GM10847 (cell line): ENCODE data around the gene CTSK.

Experiments
- POLR2A ChIP-seq: IDR thresholded peaks from 2 replicates; pipeline ENCODE4 v1.6.1; 2011; ENCODE audit not compliant: insufficient read length; ENCODE audit errors: extremely low read depth

The CTSK gene

DNA sequence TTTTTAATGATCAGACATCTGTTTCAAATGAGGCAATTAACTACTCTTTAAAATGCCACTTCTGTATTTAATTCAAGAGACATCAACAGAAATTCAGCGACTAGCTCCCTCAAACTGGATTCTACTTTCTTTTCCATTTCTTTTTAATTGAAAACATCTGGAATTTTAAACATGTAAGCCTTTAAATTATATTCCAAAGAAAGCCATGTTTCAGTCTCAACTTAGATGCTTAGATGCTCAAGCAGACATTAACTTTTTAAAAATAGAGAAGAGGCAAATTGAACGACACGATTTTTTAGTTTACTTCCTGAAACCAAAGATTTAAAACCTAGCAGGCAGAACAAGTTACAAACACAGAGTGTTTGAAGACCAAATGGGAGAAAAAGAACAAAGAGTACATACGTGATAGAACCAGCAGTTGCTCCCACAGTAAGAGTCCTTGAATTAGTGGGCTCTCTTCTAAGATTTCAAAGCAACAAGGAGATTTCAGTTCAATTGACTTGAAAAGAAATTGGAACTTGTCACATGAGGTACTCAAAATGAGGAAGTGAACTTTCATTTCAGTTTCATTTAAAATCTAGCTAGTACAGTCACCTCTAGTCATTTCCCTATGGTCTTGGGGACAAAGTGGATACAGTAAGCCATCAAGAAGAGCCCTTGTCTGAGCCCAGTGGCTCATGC is 42.6 kb downstream of the CTSK start, which contains the start of gene CTSS:
Gene CTSS (minus strand): TSS at position 483 of the 681 bp plus-strand sequence. CDS start 1,015 bp downstream, outside the sequence.
- no peak for TF ChIP-seq POLR2A

DNA sequence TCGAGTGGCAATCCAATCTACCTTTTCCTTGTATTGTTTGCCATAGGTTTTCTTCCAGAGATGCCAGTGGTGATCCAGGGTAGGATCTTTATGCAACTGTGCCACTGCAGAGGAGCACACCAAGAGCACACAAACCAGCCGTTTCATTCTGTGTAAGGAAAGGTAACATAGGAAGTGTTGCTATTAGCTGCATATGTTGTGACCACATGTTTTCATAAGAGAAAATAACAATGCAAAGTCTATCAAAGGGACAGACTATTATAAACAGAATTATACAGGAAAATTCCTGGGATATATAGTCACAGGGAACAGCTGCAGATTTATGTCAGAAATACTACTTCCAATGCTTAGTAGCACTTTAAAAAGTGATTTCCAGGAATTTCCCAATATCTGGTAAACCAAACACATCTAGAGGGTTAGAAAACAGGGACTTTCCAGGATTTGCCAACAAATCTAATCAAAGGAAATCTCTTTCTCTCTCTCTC is 43.4 kb downstream of the CTSK start:
- no peak for TF ChIP-seq POLR2A

GRCh38 chr1:150763018-150763417 is 45.0 kb downstream of the CTSK start:
- no peak for TF ChIP-seq POLR2A

DNA sequence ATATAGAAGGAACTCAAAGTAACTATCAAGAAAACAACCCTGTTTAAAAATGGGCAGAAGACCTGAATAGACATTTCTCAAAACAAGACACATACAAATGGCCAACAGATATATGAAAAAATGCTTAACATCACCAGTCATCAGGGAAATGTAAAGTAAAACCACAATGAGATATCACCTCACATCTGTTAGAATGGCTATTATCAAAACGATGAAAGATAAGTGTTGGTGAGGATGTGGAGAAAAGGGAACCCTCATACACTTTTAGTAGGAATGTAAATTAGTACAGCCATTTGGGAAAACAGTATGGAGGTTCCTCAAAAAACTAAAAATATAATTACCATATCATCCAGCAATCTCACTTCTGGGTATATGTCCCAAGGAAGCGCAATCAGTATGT is 45.5 kb downstream of the CTSK start:
- no peak for TF ChIP-seq POLR2A

DNA sequence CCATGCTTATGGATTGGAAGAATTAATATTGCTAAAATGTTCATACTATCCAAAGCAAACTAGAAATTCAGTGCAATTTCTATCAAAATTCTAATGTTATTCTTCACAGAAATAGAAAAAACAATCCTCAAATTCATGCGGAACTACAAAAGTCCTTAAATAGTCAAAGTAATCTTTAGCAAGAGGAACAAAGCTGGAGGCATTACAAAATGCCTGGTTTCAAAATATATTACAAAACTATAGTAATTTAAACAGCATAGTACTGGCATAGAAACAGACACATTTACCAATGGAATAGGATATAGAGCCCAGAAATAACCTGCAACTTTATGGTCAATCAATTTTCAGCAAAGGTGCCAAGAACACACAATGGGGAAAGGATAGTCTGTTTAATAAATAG is 46.3 kb downstream of the CTSK start:
- TF ChIP-seq POLR2A: no peak

DNA sequence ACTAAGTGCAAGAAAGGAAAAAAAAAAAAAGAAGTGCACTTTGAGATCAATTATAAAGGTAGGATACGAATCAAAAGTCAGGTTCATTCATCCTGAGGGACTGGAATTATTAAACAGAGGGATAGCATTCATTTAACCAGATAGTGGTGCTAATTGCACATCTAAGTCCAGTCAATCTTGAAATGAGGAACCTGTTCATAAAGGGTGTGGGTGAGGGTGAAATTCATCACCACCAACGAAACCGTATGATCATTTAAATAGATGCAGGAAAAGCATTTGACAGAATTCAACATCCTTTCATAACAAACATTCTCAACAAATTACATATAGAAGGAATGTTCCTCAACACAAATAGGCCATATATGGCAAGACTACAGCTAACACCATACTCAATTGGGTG is 48.0 kb downstream of the CTSK start:
- TF ChIP-seq POLR2A: no peak

GRCh38 chr1:150753416-150753815 is 54.6 kb downstream of the CTSK start:
- TF ChIP-seq POLR2A: no peak

DNA sequence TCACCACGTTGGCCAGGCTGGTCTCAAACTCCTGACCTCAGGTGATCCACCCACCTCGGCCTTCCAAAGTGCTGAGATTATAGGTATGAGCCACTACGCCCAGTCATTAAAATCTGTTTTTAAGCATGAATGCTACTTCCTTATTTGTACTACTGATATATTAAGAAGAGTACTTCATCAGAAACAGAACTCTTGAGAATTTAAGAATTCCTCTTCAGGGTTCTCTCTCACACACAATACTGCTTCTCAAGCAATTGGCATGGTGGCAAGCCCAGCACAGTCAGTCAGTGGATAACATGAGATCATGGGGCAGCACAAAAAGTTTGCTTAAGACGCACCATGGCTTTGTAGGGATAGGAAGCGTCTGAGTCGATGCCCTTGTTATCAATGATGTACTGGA is 56.6 kb downstream of the CTSK start:
- no peak for TF ChIP-seq POLR2A

DNA sequence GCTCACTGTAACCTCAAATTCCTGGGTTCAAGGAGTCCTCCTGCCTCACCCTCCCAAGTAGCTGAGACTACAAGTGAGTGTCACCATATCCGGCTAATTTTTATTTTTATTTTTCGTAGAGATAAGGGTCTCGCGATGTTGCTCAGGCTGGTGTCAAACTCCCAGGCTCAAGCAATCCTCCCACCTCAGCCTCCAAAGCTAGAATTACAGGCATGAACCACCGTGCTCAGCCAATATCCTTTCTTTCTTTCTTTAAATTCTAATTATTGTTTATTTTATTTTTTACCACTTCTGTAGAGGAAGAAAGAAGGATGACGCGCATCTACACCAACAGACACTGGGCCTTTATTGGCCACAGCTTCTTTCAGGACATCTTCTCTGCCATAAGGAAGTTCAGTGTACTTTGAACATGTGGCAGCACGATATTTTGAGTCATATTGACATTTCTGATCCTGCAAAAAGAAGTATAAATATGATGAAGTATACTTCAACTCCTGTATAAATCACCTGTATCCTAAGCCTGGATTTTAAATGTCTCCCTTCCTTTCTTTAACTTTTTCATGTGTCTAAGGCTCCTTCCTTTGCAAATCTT is 58.2 kb downstream of the CTSK start:
- no peak for TF ChIP-seq POLR2A

- TF ChIP-seq POLR2A: no peak
Measured at GRCh38 chr1:150748878-150749719, 59.0 kb downstream of the CTSK start.
